Endothelial cell of umbilical vein (primary cell): ENCODE results near the gene HSD17B11. TPM values are rescaled to one million over a fixed set of nuclear protein-coding genes. Genes with fewer than 3 reads are reported as not detected.
"Not testable (repeated sequence)": the region's sequence is repeated elsewhere in the genome, so short reads cannot be mapped to it uniquely, and the experiment has no call there.

Source experiments
- BruUV-seq: library from RNA; stranded (reverse); fragments of 400-500 nt; replicated peaks from 2 replicates; lab custom pipeline; 2021; lab: Mats Ljungman, UMichigan
- CTCF ChIA-PET: fragments of 300-600, 350-600 bp; sonication (Branson Sonifier 250); formaldehyde crosslinking; loops from one replicate; lab custom pipeline; 2021; ENCODE audit warnings: antibody characterized with exemption, inconsistent platforms; lab: Charles Lee
- POLR2A ChIA-PET: fragments of 300-600, 350-600 bp; sonication (Branson Sonifier 250); formaldehyde crosslinking; loops from one replicate; lab custom pipeline; 2021; ENCODE audit warnings: antibody characterized with exemption, inconsistent platforms; lab: Charles Lee
- DNase-seq: peaks from one replicate; pipeline ENCODE4 v3.0.0-alpha.2; 2011; ENCODE audit warnings: low read depth, low spot score
- FAIRE-seq: peaks from 2 replicates; lab custom pipeline; 2011; peaks lifted over from hg19 to GRCh38; lab: Jason Lieb, UNC
- H2AFZ ChIP-seq: 2 replicates; pipeline ENCODE4 v1.6.0; 2012; ENCODE audit warnings: low read depth, low read length, control low read depth, inconsistent platforms
- H3K27ac ChIP-seq: 2 replicates; pipeline ENCODE4 v1.5.1; 2011; ENCODE audit warnings: low read depth, mild to moderate bottlenecking, control low read depth, low read length, moderate library complexity; ENCODE audit not compliant: insufficient read depth
- H3K27me3 ChIP-seq, 2 experiments: 2 replicates each; pipeline versions ENCODE4 v1.6.0 to v1.6.1; 2011; ENCODE audit warnings: low read length in 2 of 2, mixed read lengths in 1 of 2; ENCODE audit not compliant: control insufficient read depth in 2 of 2, insufficient read depth in 2 of 2
- H3K36me3 ChIP-seq, 2 experiments: 2 replicates in 1 of 2; 3 replicates in 1 of 2; pipeline ENCODE4 v1.5.1; 2011; ENCODE audit warnings: low read length in 2 of 2, mild to moderate bottlenecking in 1 of 2, moderate library complexity in 1 of 2; ENCODE audit not compliant: control insufficient read depth in 2 of 2, insufficient read depth in 2 of 2; ENCODE audit errors: extremely low read depth in 1 of 2
- H3K4me1 ChIP-seq: 3 replicates; pipeline ENCODE4 v1.5.1; 2011; ENCODE audit warnings: mild to moderate bottlenecking, low read length; ENCODE audit not compliant: control insufficient read depth, insufficient read depth; ENCODE audit errors: extremely low read depth
- H3K4me2 ChIP-seq: 2 replicates; pipeline ENCODE4 v1.6.1; 2011; ENCODE audit warnings: low read length, control low read depth, mixed read lengths; ENCODE audit not compliant: insufficient read depth
- H3K4me3 ChIP-seq, 3 experiments: fragments of 200-600 bp in 1 of 3; sonication (generic), shearing (Covaris generic) in 1 of 3; replicated peaks in 1 of 3; 2 replicates each; pipeline ENCODE4 v1.5.1; 2011 to 2016; ENCODE audit warnings: control low read depth in 3 of 3, low read length in 3 of 3, mild to moderate bottlenecking in 2 of 3, inconsistent platforms in 1 of 3, low read depth in 1 of 3, moderate library complexity in 1 of 3; ENCODE audit not compliant: insufficient read depth in 1 of 3
- H3K79me2 ChIP-seq: 2 replicates; pipeline ENCODE4 v1.6.0; 2012; ENCODE audit warnings: low read length, inconsistent platforms; ENCODE audit not compliant: control insufficient read depth, insufficient read depth
- H3K9ac ChIP-seq: replicated peaks from 2 replicates; pipeline ENCODE3; 2011; ENCODE audit warnings: low read length, control low read depth; ENCODE audit not compliant: insufficient read depth; ENCODE audit errors: extremely low read depth
- H3K9me1 ChIP-seq: replicated peaks from 3 replicates; pipeline ENCODE4 v1.6.0; 2011; ENCODE audit warnings: mild to moderate bottlenecking, low read length; ENCODE audit not compliant: control insufficient read depth, insufficient read depth; ENCODE audit errors: extremely low read depth
- H3K9me3 ChIP-seq: replicated peaks from 2 replicates; pipeline ENCODE4 v1.5.1; 2012; ENCODE audit warnings: low read length, inconsistent platforms; ENCODE audit not compliant: control insufficient read depth, insufficient read depth
- H4K20me1 ChIP-seq: replicated peaks from 2 replicates; pipeline ENCODE3; 2011; ENCODE audit warnings: mild to moderate bottlenecking, low read length; ENCODE audit not compliant: control insufficient read depth, insufficient read depth; ENCODE audit errors: extremely low read depth
- CTCF ChIP-seq, 2 donors: IDR thresholded peaks; 1 replicate in 1 of 2; 2 replicates in 1 of 2; pipeline ENCODE4 v1.5.1; 2011; ENCODE audit warnings: low read length in 2 of 2, mild to moderate bottlenecking in 2 of 2, moderate library complexity in 2 of 2, control low read depth in 1 of 2, inconsistent platforms in 1 of 2, low read depth in 1 of 2; ENCODE audit not compliant: insufficient read depth in 1 of 2; ENCODE audit errors: extremely low read depth in 1 of 2
- EZH2 ChIP-seq: IDR thresholded peaks from 2 replicates; pipeline ENCODE4 v1.6.1; 2012; ENCODE audit warnings: borderline replicate concordance, low read depth, mild to moderate bottlenecking, moderate library complexity, low read length, inconsistent platforms; ENCODE audit not compliant: severe bottlenecking
- FOS ChIP-seq: IDR thresholded peaks from 2 replicates; pipeline ENCODE4 v1.6.1; 2011; ENCODE audit warnings: mild to moderate bottlenecking, low read length, moderate library complexity, borderline replicate concordance; ENCODE audit not compliant: insufficient read depth
- GATA2 ChIP-seq: IDR thresholded peaks from 2 replicates; pipeline ENCODE4 v1.7.0; 2011; ENCODE audit warnings: low read depth, mild to moderate bottlenecking, moderate library complexity, mixed read lengths, low read length; ENCODE audit not compliant: insufficient read length, insufficient read depth
- JUN ChIP-seq: IDR thresholded peaks from 2 replicates; pipeline ENCODE4 v1.6.1; 2011; ENCODE audit warnings: borderline replicate concordance, low read depth; ENCODE audit not compliant: insufficient read length, insufficient read depth
- MAX ChIP-seq: IDR thresholded peaks from 2 replicates; pipeline ENCODE4 v1.6.1; 2011; ENCODE audit not compliant: insufficient read depth, insufficient read length
- MYC ChIP-seq: IDR thresholded peaks from one replicate; pipeline ENCODE4 v1.6.1; 2011; ENCODE audit warnings: mild to moderate bottlenecking, low read depth, low read length
- POLR2A ChIP-seq: IDR thresholded peaks from 2 replicates; pipeline ENCODE4 v1.6.1; 2012; ENCODE audit warnings: low read depth, mild to moderate bottlenecking, control low read depth, low read length
- POLR2AphosphoS5 ChIP-seq: IDR thresholded peaks from 2 replicates; pipeline ENCODE4 v1.6.1; 2012; ENCODE audit warnings: low read depth, mild to moderate bottlenecking, control low read depth, low read length, moderate library complexity; ENCODE audit not compliant: insufficient read depth
- dilution Hi-C: fragments of 300-500 bp; cut with MboI; formaldehyde crosslinking; loops from one replicate; pipeline ENCODE4 v1.15.0; 2019; ENCODE audit warnings: low sequenced_read_pairs; ENCODE audit not compliant: extremely low pct_ligation_motif_present
- intact Hi-C: fragments of 100-400 bp; cut with micrococcal nuclease; formaldehyde crosslinking; loops from one replicate; pipeline ENCODE4 v1.10.0; 2022
- polyA plus RNA-seq, 4 experiments: library from polyadenylated mRNA; depleted of rRNA in 3 of 4; stranded (reverse) in 3 of 4; unstranded in 1 of 4; fragments of >200 nt; gene quantifications; 2 replicates each; pipeline versions ENCODE4 v1.2.1 to v1.2.3, GENCODE V29; 2011 to 2012; ENCODE audit warnings: missing spikeins in 1 of 4
- total RNA-seq: library from RNA; stranded (reverse); gene quantifications from 2 replicates; pipeline ENCODE4 v1.2.3, GENCODE V29; 2021

The HSD17B11 gene
- total and polyA plus RNA-seq, 2 donors (not counting 3 experiments of a cell fraction or from before 2014, with no cell fraction given): 10.7 to 21.1 TPM

- H3K27me3 ChIP-seq: no peaks in the 10 kb centered on the region
- POLR2A ChIA-PET: no interaction called here
- H3K36me3 ChIP-seq: no peaks in the 10 kb centered on the region
- TF ChIP-seq POLR2AphosphoS5 (no peak), MYC (no peak), EZH2 (no peak), POLR2A (no peak), CTCF (IDR thresholded peaks at IDR 0.05; ENCODE audit: extremely low read depth in 1 of 2, insufficient read depth in 1 of 2, low read depth in 1 of 2, low read length in 2 of 2) (no peak), GATA2 (no peak), FOS (no peak), MAX (no peak), JUN (no peak)
- BruUV-seq: no TSS peak
- no peak overlapping the region for H3K27ac ChIP-seq
- no peaks in the 10 kb centered on the region for H3K9me1 ChIP-seq
- FAIRE-seq (no peak), DNase-seq (no peak)
- H3K4me2 ChIP-seq: no peak overlapping the region
- no peak overlapping the region for H2AFZ ChIP-seq
- CTCF ChIA-PET: no interaction called here
- H3K9ac ChIP-seq: no peak overlapping the region
- intact Hi-C loops (no loop called here), dilution Hi-C loops (no loop called here)
- H3K4me3 ChIP-seq: no peak overlapping the region
- H3K4me1 ChIP-seq: no peaks in the 10 kb centered on the region
- no peaks in the 10 kb centered on the region for H3K79me2 ChIP-seq
- H3K9me3 ChIP-seq: no peaks in the 10 kb centered on the region
- no peaks in the 10 kb centered on the region for H4K20me1 ChIP-seq
Observed at GRCh38 chr4:87316961-87317360, 74.0 kb downstream of the HSD17B11 start.

- intact Hi-C loops, POLR2A ChIA-PET, H2AFZ ChIP-seq, dilution Hi-C loops, H3K4me2 ChIP-seq, H3K79me2 ChIP-seq, H3K27me3 ChIP-seq, BruUV-seq, H3K9me3 ChIP-seq, H3K9me1 ChIP-seq, H3K36me3 ChIP-seq, H3K4me3 ChIP-seq, CTCF ChIA-PET, H3K4me1 ChIP-seq, FAIRE-seq, H3K27ac ChIP-seq, H3K9ac ChIP-seq, H4K20me1 ChIP-seq: not testable (repeated sequence)
- DNase-seq: peak; percentile 12
Observed at GRCh38 chr4:87315000-87315399, 76.0 kb downstream of the HSD17B11 start.
